ENCODE results near the gene ZNF892. TPM values are rescaled to one million over a fixed set of nuclear protein-coding genes. Genes with fewer than 3 reads are reported as not detected.

ZNF892 gene
- total and polyA plus RNA-seq, 2 of the 13 experiments (the other 11 are each of a cell fraction or from before 2014, with no cell fraction given), result not detected

DNA sequence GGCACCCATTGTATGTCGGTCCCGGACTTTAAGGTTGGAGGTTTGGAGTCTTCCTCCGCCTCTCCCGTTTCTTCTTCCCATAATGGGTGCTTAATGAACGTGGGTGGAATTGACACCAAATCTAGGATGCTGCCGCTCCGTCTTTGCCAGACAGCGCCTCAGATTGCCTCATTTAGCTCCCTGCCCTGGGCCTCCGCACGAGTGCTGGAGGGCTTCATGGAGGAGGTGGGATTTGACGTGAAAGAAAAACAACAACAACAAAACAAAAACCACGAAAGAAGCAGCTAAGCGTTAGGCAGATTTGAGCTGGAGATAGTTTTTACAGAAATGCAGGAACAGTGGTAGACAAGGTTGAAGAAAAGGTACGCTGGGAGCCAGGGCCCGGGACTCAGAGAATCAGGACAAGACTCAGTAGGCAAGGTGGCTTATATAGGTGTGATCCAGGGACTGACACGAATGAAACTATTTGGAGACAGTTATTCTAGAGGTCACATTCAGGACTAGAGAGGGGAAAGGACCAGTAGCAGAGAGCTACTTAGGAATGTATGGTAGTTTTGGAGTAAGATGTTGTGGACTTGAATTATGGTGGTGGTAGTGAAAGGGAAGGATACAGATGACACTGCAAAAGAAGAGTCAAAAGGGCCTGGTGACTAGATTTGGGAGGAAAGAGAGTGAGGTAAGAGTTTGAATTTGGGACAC, 41.1 kb upstream of the ZNF892 start (continued):
- TF ChIP-seq, protein P1, sequence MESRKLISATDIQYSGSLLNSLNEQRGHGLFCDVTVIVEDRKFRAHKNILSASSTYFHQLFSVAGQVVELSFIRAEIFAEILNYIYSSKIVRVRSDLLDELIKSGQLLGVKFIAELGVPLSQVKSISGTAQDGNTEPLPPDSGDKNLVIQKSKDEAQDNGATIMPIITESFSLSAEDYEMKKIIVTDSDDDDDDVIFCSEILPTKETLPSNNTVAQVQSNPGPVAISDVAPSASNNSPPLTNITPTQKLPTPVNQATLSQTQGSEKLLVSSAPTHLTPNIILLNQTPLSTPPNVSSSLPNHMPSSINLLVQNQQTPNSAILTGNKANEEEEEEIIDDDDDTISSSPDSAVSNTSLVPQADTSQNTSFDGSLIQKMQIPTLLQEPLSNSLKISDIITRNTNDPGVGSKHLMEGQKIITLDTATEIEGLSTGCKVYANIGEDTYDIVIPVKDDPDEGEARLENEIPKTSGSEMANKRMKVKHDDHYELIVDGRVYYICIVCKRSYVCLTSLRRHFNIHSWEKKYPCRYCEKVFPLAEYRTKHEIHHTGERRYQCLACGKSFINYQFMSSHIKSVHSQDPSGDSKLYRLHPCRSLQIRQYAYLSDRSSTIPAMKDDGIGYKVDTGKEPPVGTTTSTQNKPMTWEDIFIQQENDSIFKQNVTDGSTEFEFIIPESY (CRISPR knock-in tag; IDR thresholded peaks at IDR 0.05), result no peak
- TF ChIP-seq NFRKB (IDR thresholded peaks at IDR 0.05) (no peak), YEATS4 (CRISPR knock-in tag; IDR thresholded peaks at IDR 0.05; ENCODE audit: borderline replicate concordance) (no peak), ZNF282 (IDR thresholded peaks at IDR 0.05; ENCODE audit: partially characterized antibody) (no peak), ZNF652 (CRISPR knock-in tag; IDR thresholded peaks at IDR 0.05; ENCODE audit: borderline replicate concordance, low read depth) (no peak), ZNF230 (CRISPR knock-in tag; IDR thresholded peaks at IDR 0.05) (no peak), NFIB (CRISPR knock-in tag; IDR thresholded peaks at IDR 0.05; ENCODE audit: borderline replicate concordance) (no peak), HES4 (CRISPR knock-in tag; IDR thresholded peaks at IDR 0.05; ENCODE audit: borderline replicate concordance) (no peak; the same call in 1 of the 2 replicates), REL (CRISPR knock-in tag; conservative IDR thresholded peaks at IDR 0.05) (0 out of 2 replicates have a peak, but pooled peaks have one; percentile 6), ZFP36 (IDR thresholded peaks at IDR 0.05; ENCODE audit: borderline replicate concordance, low read depth, low read length, partially characterized antibody) (peak; percentile 98), ZNF264 (CRISPR knock-in tag; IDR thresholded peaks at IDR 0.05) (no peak), ZNF121 (CRISPR knock-in tag; IDR thresholded peaks at IDR 0.05) (peak; percentile 37; the same call in 1 of the 2 replicates), PHF21A (CRISPR knock-in tag; IDR thresholded peaks at IDR 0.05) (no peak), ZFP1 (CRISPR knock-in tag; IDR thresholded peaks at IDR 0.05) (no peak), XRCC5 (optimal IDR thresholded peaks at IDR 0.05; ENCODE audit: low read length) (peak; percentile 19), LCORL (IDR thresholded peaks at IDR 0.05) (no peak), LCORL (CRISPR knock-in tag; IDR thresholded peaks at IDR 0.05) (peak; percentile 13; the same call in 1 of the 2 replicates), MED1 (CRISPR knock-in tag; IDR thresholded peaks at IDR 0.05) (no peak), ZNF460 (CRISPR knock-in tag; IDR thresholded peaks at IDR 0.05; ENCODE audit: borderline replicate concordance) (no peak), TEAD2 (CRISPR knock-in tag; IDR thresholded peaks at IDR 0.05) (peak; percentile 62; the same call in 1 of the 2 replicates), ZNF331 (CRISPR knock-in tag; IDR thresholded peaks at IDR 0.05) (no peak), TSC22D2 (CRISPR knock-in tag; IDR thresholded peaks at IDR 0.05; ENCODE audit: borderline replicate concordance) (no peak), ZNF383 (CRISPR knock-in tag; IDR thresholded peaks at IDR 0.05; ENCODE audit: borderline replicate concordance) (no peak), ZSCAN21 (CRISPR knock-in tag; IDR thresholded peaks at IDR 0.05; ENCODE audit: borderline replicate concordance) (no peak)
- TF ChIP-seq, protein P2, sequence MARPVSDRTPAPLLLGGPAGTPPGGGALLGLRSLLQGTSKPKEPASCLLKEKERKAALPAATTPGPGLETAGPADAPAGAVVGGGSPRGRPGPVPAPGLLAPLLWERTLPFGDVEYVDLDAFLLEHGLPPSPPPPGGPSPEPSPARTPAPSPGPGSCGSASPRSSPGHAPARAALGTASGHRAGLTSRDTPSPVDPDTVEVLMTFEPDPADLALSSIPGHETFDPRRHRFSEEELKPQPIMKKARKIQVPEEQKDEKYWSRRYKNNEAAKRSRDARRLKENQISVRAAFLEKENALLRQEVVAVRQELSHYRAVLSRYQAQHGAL (CRISPR knock-in tag; IDR thresholded peaks at IDR 0.05; ENCODE audit: not compliant biosample characterization), result no peak
- TF ChIP-seq, protein P3, sequence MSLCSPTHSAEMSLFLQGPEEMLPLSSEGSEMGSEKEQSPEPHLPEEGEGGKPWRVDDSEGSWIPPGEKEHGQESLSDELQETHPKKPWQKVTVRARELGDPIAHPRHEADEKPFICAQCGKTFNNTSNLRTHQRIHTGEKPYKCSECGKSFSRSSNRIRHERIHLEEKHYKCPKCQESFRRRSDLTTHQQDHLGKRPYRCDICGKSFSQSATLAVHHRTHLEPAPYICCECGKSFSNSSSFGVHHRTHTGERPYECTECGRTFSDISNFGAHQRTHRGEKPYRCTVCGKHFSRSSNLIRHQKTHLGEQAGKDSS (CRISPR knock-in tag; IDR thresholded peaks at IDR 0.05; ENCODE audit: borderline replicate concordance, low read depth), result no peak
- TF ChIP-seq, protein P4, sequence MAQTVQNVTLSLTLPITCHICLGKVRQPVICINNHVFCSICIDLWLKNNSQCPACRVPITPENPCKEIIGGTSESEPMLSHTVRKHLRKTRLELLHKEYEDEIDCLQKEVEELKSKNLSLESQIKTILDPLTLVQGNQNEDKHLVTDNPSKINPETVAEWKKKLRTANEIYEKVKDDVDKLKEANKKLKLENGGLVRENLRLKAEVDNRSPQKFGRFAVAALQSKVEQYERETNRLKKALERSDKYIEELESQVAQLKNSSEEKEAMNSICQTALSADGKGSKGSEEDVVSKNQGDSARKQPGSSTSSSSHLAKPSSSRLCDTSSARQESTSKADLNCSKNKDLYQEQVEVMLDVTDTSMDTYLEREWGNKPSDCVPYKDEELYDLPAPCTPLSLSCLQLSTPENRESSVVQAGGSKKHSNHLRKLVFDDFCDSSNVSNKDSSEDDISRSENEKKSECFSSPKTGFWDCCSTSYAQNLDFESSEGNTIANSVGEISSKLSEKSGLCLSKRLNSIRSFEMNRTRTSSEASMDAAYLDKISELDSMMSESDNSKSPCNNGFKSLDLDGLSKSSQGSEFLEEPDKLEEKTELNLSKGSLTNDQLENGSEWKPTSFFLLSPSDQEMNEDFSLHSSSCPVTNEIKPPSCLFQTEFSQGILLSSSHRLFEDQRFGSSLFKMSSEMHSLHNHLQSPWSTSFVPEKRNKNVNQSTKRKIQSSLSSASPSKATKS (CRISPR knock-in tag; IDR thresholded peaks at IDR 0.05), result 0 out of 2 replicates have a peak, but pooled peaks have one; percentile 31
